Activated T-helper 1 cell treated with anti-CD3 and anti-CD28 coated beads, Interleukin-12 subunit alpha, Interleukin-12 subunit beta, Interleukin-2, Interleukin-4 antibody, amounts not matched to agents 30 ng/mL and 10 ng/mL and 1 ng/mL, durations not matched to agents 14 hours and 24 hours and 36 hours (primary cell): ENCODE data around the gene CACNA1C. TPM values are rescaled to one million over a fixed set of nuclear protein-coding genes. Genes with fewer than 3 reads are reported as not detected.

Source experiments
- DNase-seq: peaks from one replicate; pipeline ENCODE4 v3.0.0; 2021; ENCODE audit warnings: low spot score
- H3K27ac Mint-ChIP-seq: one replicate; pipeline ENCODE4 v1.8.0; 2021; ENCODE audit warnings: mild to moderate bottlenecking, mixed read lengths
- H3K27me3 Mint-ChIP-seq: one replicate; pipeline ENCODE4 v1.8.0; 2022; ENCODE audit warnings: mild to moderate bottlenecking, moderate library complexity, mixed read lengths; ENCODE audit not compliant: insufficient read depth
- H3K36me3 Mint-ChIP-seq: one replicate; pipeline ENCODE4 v1.8.0; 2021; ENCODE audit warnings: low read depth, mixed read lengths
- H3K4me1 Mint-ChIP-seq: one replicate; pipeline ENCODE4 v1.8.0; 2021; ENCODE audit warnings: low read depth, mixed read lengths
- H3K4me3 Mint-ChIP-seq: one replicate; pipeline ENCODE4 v1.8.0; 2021; ENCODE audit warnings: mild to moderate bottlenecking, moderate library complexity, mixed read lengths
- H3K9me3 Mint-ChIP-seq: one replicate; pipeline ENCODE4 v1.8.0; 2021; ENCODE audit warnings: mixed read lengths
- intact Hi-C: fragments of 100-400 bp; cut with micrococcal nuclease; formaldehyde crosslinking; loops from one replicate; pipeline ENCODE4 v1.15.1; 2024
- total RNA-seq: library from RNA; stranded (reverse); gene quantifications from 2 replicates; pipeline ENCODE4 v1.2.3, GENCODE V29; 2022

CACNA1C gene
- total RNA-seq, 1 donor from 2014 or later = 0.18 TPM

DNA sequence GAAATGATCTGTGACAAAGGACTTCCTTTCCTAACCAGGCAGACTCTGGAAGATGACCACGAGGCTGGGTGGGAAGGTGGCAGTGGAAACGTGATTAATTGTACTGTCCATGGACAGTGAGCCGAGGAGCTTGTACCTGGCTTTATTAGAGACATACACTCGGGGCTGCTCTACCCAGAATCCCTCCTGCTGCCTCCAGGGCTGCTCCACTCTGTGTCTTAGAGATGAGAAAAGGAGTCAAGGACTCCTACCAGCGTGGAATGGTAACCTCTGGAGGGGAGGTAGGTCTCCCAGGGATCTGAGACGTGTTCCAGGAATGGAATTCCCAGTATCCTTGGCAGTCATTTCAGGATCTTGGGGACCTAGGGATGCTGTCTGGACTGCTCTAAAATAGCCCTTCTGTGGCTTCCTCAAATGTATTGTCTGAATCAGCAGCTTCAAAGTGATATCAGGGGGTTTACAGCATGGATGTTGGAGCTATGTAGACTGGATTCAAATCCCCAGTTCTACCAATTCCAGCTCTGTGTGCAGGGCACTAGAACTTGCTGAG is 237.8 kb downstream of the CACNA1C start:
- Mint-ChIP-seq H3K9me3 (no peaks in the 10 kb centered on the region), H3K27ac (no peak overlapping the region), H3K27me3 (peaks cover 16% of the 10 kb centered on the region), H3K36me3 (no peaks in the 10 kb centered on the region), H3K4me1 (peaks cover 8% of the 10 kb centered on the region), H3K4me3 (no peak overlapping the region)
- intact Hi-C loops = loop anchor here (1.0 to 10.0 kb wide), 2 partner anchors 233 to 294 kb away; no protein-coding TSS in a partner anchor
- no peak for DNase-seq

GRCh38 chr12:2291182-2291832 is 238.5 kb downstream of the CACNA1C start:
- no peaks in the 10 kb centered on the region for H3K36me3 Mint-ChIP-seq
- no peaks in the 10 kb centered on the region for H3K9me3 Mint-ChIP-seq
- no peak overlapping the region for H3K4me3 Mint-ChIP-seq
- peak; percentile 21 for DNase-seq
- H3K27ac Mint-ChIP-seq = no peak overlapping the region
- intact Hi-C loops = loop anchor here (1.0 to 10.0 kb wide), 2 partner anchors 234 to 293 kb away; no protein-coding TSS in a partner anchor
- H3K4me1 Mint-ChIP-seq = peaks cover 8% of the 10 kb centered on the region
- H3K27me3 Mint-ChIP-seq = peaks cover 16% of the 10 kb centered on the region

- Mint-ChIP-seq H3K27me3 (peaks cover 16% of the 10 kb centered on the region), H3K4me1 (peaks cover 8% of the 10 kb centered on the region), H3K27ac (no peak overlapping the region), H3K4me3 (no peak overlapping the region), H3K9me3 (no peaks in the 10 kb centered on the region), H3K36me3 (no peaks in the 10 kb centered on the region)
- intact Hi-C loops = loop anchor here (1.0 to 10.0 kb wide), 2 partner anchors 235 to 293 kb away; no protein-coding TSS in a partner anchor
- DNase-seq = no peak
Observed at GRCh38 chr12:2291947-2292346, 239.2 kb downstream of the CACNA1C start.

DNA sequence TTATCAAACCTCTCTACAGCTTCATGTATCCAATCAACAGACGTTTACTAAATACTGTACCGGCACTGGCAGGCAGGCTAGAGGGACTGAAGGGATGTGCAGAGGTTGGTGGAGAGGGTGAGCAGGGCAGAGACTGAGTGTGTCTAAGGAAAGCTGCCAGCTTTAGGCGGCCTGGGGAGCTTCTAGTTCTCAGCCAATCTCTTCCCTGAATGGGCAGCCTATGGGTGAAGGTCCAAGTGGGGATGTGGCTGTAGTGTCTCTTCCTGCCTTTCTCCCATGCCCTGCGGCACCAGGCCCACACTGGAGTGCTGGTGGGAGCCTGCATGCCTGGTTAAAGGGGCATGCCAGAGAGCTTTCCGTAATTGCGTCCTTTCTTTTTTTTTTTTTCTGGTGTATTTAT is 239.8 kb downstream of the CACNA1C start:
- DNase-seq = no peak
- no peaks in the 10 kb centered on the region for H3K36me3 Mint-ChIP-seq
- H3K9me3 Mint-ChIP-seq = no peaks in the 10 kb centered on the region
- peaks cover 8% of the 10 kb centered on the region for H3K4me1 Mint-ChIP-seq
- H3K27me3 Mint-ChIP-seq = peaks cover 16% of the 10 kb centered on the region
- H3K4me3 Mint-ChIP-seq = no peak overlapping the region
- intact Hi-C loops = loop anchor here (10.0 kb wide), 1 partner anchor 292 kb away; no protein-coding TSS in a partner anchor
- H3K27ac Mint-ChIP-seq = no peak overlapping the region

DNA sequence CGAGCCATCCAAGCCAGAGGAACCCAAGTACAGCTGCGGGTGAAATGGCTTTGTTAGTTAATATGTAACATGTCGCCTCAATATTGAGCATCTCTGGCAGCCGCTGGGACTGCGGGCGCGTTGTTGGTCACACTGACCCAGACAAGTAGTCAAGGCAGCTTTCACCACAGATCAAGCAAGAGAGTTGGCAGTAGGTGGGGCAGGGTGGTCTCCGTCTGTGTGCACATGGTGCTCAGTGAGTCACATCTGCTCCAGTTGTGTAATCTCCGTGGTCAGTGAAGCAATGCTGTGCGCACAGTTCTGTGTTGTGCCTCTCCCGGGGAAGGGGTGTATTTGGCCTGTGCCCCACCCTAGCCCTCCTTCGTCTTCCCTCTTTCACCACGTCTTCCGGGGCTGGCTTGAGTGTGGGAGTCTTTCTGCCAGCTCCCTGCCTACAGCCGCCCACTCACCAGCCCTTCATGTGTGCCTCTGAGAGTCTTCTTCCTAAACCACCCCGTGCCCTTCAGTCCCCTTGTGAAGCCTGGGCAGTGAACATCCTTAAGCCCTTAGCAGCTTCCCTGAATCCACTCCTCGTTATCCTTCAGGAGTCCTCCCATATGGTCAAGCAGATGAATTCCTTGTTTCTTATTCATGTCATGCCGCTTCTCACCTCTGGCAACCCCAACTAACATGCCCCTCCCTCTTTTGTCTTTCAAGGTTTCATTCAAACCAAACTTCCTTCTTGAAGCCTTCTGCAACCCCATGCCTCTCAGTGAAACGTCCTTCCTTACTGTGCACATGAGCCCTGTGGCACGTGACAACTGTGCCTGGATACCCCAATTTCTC is 242.1 kb downstream of the CACNA1C start:
- peaks cover 13% of the 10 kb centered on the region for H3K27me3 Mint-ChIP-seq
- no peaks in the 10 kb centered on the region for H3K9me3 Mint-ChIP-seq
- no peak overlapping the region for H3K4me3 Mint-ChIP-seq
- H3K4me1 Mint-ChIP-seq = peaks cover 8% of the 10 kb centered on the region
- intact Hi-C loops = loop anchor here (10.0 kb wide), 1 partner anchor 290 kb away; no protein-coding TSS in a partner anchor
- H3K27ac Mint-ChIP-seq = no peak overlapping the region
- no peaks in the 10 kb centered on the region for H3K36me3 Mint-ChIP-seq
- no peak for DNase-seq

DNA sequence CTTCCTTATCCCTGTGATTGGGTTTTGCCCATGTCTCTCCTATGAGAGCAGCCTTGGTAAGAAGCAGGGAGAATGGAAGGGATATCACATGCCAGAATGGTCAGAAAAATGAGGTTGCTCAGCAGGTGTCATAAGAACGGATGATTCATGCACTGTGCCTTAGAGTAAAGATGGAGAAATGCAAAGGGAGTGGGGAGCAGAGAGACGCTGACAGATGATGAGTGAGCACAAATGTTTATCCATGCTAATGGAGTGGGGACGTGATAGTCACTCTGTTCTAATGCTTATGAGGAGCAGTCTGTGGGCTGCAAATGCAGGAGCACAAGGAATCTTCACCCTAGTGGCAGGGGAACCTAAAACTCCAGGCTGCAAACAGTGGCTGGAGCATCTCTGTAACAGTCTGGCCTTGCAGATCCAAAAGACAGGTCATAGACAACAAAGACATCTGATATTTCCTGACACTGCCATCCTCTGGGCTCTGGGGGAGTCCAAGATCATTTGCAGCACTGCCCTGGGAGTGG is 243.2 kb downstream of the CACNA1C start:
- peaks cover 13% of the 10 kb centered on the region for H3K27me3 Mint-ChIP-seq
- H3K27ac Mint-ChIP-seq = no peak overlapping the region
- H3K36me3 Mint-ChIP-seq = no peaks in the 10 kb centered on the region
- no peak for DNase-seq
- intact Hi-C loops = loop anchor here (10.0 kb wide), 1 partner anchor 289 kb away; no protein-coding TSS in a partner anchor
- no peaks in the 10 kb centered on the region for H3K9me3 Mint-ChIP-seq
- peaks cover 8% of the 10 kb centered on the region for H3K4me1 Mint-ChIP-seq
- H3K4me3 Mint-ChIP-seq = no peak overlapping the region

GRCh38 chr12:2297004-2297403 is 244.2 kb downstream of the CACNA1C start:
- H3K4me3 Mint-ChIP-seq = no peak overlapping the region
- H3K27me3 Mint-ChIP-seq = peaks cover 16% of the 10 kb centered on the region
- intact Hi-C loops = loop anchor here (10.0 kb wide), 1 partner anchor 288 kb away; no protein-coding TSS in a partner anchor
- no peaks in the 10 kb centered on the region for H3K36me3 Mint-ChIP-seq
- DNase-seq = no peak
- H3K27ac Mint-ChIP-seq = no peak overlapping the region
- H3K4me1 Mint-ChIP-seq = peaks cover 8% of the 10 kb centered on the region
- no peaks in the 10 kb centered on the region for H3K9me3 Mint-ChIP-seq

- Mint-ChIP-seq H3K27ac (no peak overlapping the region), H3K36me3 (no peaks in the 10 kb centered on the region), H3K4me3 (no peak overlapping the region), H3K27me3 (peaks cover 16% of the 10 kb centered on the region), H3K9me3 (no peaks in the 10 kb centered on the region), H3K4me1 (peaks cover 8% of the 10 kb centered on the region)
- intact Hi-C loops = loop anchor here (10.0 kb wide), 1 partner anchor 287 kb away; no protein-coding TSS in a partner anchor
- DNase-seq = no peak
Observed at GRCh38 chr12:2297658-2298057, 244.9 kb downstream of the CACNA1C start.

- Mint-ChIP-seq H3K4me1 (peaks cover 8% of the 10 kb centered on the region), H3K27ac (no peak overlapping the region), H3K9me3 (no peaks in the 10 kb centered on the region), H3K36me3 (no peaks in the 10 kb centered on the region), H3K4me3 (no peak overlapping the region), H3K27me3 (peaks cover 10% of the 10 kb centered on the region)
- intact Hi-C loops = loop anchor here (10.0 kb wide), 1 partner anchor 286 kb away; no protein-coding TSS in a partner anchor
- DNase-seq = no peak
Observed at GRCh38 chr12:2298556-2299200, 245.9 kb downstream of the CACNA1C start.

DNA sequence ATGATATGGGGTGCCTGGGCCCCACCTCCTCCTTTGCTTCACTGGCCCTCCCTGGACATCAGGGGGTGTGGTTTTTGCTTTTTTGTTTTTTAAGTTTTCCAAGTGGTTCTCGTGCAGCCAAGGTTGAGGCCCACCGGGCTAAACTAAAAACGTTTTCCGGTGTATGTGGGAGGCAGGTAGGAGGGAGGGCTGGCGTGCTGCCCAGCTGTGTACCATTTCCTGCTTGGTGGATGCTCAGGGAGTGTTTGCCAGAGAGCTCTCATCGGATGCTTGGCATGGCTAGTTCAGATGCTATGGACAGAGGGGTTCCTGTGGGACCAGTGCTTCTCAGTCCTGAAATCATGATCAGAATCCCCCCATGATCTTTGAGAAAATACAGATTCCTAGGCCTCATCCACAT is 246.4 kb downstream of the CACNA1C start:
- no peak for DNase-seq
- Mint-ChIP-seq H3K27ac (no peak overlapping the region), H3K27me3 (peaks cover 10% of the 10 kb centered on the region), H3K36me3 (no peaks in the 10 kb centered on the region), H3K4me1 (peaks cover 8% of the 10 kb centered on the region), H3K4me3 (no peak overlapping the region), H3K9me3 (no peaks in the 10 kb centered on the region)
- intact Hi-C loops = loop anchor here (10.0 kb wide), 1 partner anchor 286 kb away; no protein-coding TSS in a partner anchor

- no peaks in the 10 kb centered on the region for H3K36me3 Mint-ChIP-seq
- no peaks in the 10 kb centered on the region for H3K9me3 Mint-ChIP-seq
- H3K4me3 Mint-ChIP-seq = no peak overlapping the region
- peaks cover 3% of the 10 kb centered on the region for H3K4me1 Mint-ChIP-seq
- no peak for DNase-seq
- H3K27ac Mint-ChIP-seq = no peak overlapping the region
- H3K27me3 Mint-ChIP-seq = peaks cover 6% of the 10 kb centered on the region
- intact Hi-C loops = no loop called here
Observed at GRCh38 chr12:2300168-2300567, 247.4 kb downstream of the CACNA1C start.

DNA sequence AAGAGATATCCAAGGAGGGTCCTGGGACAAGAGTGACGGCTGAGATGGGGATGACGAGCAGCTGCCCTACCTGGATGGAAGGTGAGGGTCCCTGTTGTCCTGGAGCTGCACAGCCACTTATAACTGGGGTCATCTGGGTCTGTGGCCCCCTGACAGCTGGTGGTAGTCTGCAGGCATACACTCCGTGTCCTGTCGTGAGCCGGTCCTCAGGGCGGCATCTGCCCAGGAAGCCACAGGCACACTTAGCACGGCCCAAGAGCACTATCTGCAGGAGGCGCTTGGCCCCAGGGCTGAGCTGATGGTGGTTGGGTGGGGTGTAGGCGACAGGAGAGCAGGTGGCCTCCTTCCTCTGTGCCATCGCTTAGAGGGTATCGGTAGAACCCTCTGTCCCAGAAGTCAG is 248.1 kb downstream of the CACNA1C start:
- no peak overlapping the region for H3K27ac Mint-ChIP-seq
- intact Hi-C loops = no loop called here
- no peaks in the 10 kb centered on the region for H3K36me3 Mint-ChIP-seq
- no peaks in the 10 kb centered on the region for H3K4me1 Mint-ChIP-seq
- H3K9me3 Mint-ChIP-seq = no peaks in the 10 kb centered on the region
- no peak overlapping the region for H3K4me3 Mint-ChIP-seq
- peaks cover 4% of the 10 kb centered on the region for H3K27me3 Mint-ChIP-seq
- DNase-seq = no peak
